SU-DHL-6 (cell line): ENCODE data around the gene TNS1.

Source experiments
- H2AFZ ChIP-seq: fragments of 200-600 bp; sonication (generic); 2 replicates; pipeline ENCODE4 v1.6.1; 2014; ENCODE audit warnings: low read depth, mild to moderate bottlenecking, moderate library complexity, mixed read lengths, antibody characterized with exemption, low read length; ENCODE audit not compliant: severe bottlenecking
- H3F3A ChIP-seq: fragments of 200-600 bp; shearing (Covaris generic); 2 replicates; pipeline ENCODE4 v1.6.0; 2016; ENCODE audit warnings: antibody characterized with exemption, mild to moderate bottlenecking; ENCODE audit not compliant: insufficient read depth
- H3K27ac ChIP-seq: fragments of 200-600 bp; sonication (generic); 2 replicates; pipeline ENCODE4 v1.5.1; 2016; ENCODE audit warnings: low read depth, mild to moderate bottlenecking, low read length, moderate library complexity, mixed read lengths
- H3K27me3 ChIP-seq: fragments of 200-600 bp; sonication (generic), shearing (Covaris generic); 2 replicates; pipeline ENCODE4 v1.6.0; 2014; ENCODE audit warnings: mild to moderate bottlenecking, low read length
- H3K36me3 ChIP-seq: fragments of 200-600 bp; sonication (generic); 2 replicates; pipeline ENCODE4 v1.6.1; 2014; ENCODE audit warnings: mild to moderate bottlenecking, low read length, mixed read lengths
- H3K4me2 ChIP-seq: fragments of 300-600, 200-600 bp; shearing (Covaris generic), sonication (generic); 2 replicates; pipeline ENCODE4 v1.6.0; 2014; ENCODE audit warnings: low read length, low read depth, mild to moderate bottlenecking; ENCODE audit not compliant: poor library complexity, severe bottlenecking
- H3K4me3 ChIP-seq: fragments of 200-600 bp; sonication (generic); 2 replicates; pipeline ENCODE4 v1.5.1; 2014; ENCODE audit warnings: antibody characterized with exemption, low read length, mild to moderate bottlenecking, mixed read lengths; ENCODE audit not compliant: insufficient read depth, poor library complexity, severe bottlenecking
- H3K79me2 ChIP-seq: fragments of 200-600 bp; sonication (generic); 2 replicates; pipeline ENCODE4 v1.6.1; 2014; ENCODE audit warnings: mild to moderate bottlenecking, low read length, moderate library complexity; ENCODE audit not compliant: insufficient read depth
- H3K9ac ChIP-seq: fragments of 200-600 bp; sonication (generic); 2 replicates; pipeline ENCODE4 v1.7.0; 2014; ENCODE audit warnings: mild to moderate bottlenecking, low read length
- H3K9me2 ChIP-seq: fragments of 200-600 bp; sonication (generic); replicated peaks from 2 replicates; pipeline ENCODE4 v1.6.1; 2014; ENCODE audit warnings: low read length; ENCODE audit not compliant: insufficient read depth
- H3K9me3 ChIP-seq: fragments of 200-600 bp; sonication (generic); 2 replicates; pipeline ENCODE4 v1.6.1; 2014; ENCODE audit warnings: low read length, mixed read lengths; ENCODE audit not compliant: insufficient read depth
- H4K20me1 ChIP-seq: fragments of 200-600 bp; sonication (generic); 2 replicates; pipeline ENCODE4 v1.6.1; 2014; ENCODE audit warnings: low read depth, mild to moderate bottlenecking, antibody characterized with exemption, low read length, moderate library complexity, mixed read lengths
- CTCF ChIP-seq: fragments of 200-600 bp; sonication (generic); IDR thresholded peaks from one replicate; pipeline ENCODE4 v1.5.1; 2017; ENCODE audit warnings: antibody characterized with exemption, mild to moderate bottlenecking, low read length, moderate library complexity; ENCODE audit not compliant: insufficient read depth, poor library complexity, severe bottlenecking
- EZH2phosphoT487 ChIP-seq: fragments of 200-600 bp; sonication (generic), shearing (Covaris generic); conservative IDR thresholded peaks from 2 replicates; pipeline ENCODE4 v1.6.1; 2018; ENCODE audit warnings: mild to moderate bottlenecking, antibody characterized with exemption, low read length, moderate library complexity, mixed read lengths

TNS1 gene

GRCh38 chr2:217975626-217976025, 27.2 kb downstream of the TNS1 start:
- Histone ChIP-seq H2AFZ (no peak overlapping the region), H3K36me3 (no peaks in the 10 kb centered on the region), H3K27ac (no peak overlapping the region), H4K20me1 (no peaks in the 10 kb centered on the region), H3K79me2 (no peaks in the 10 kb centered on the region), H3K27me3 (no peaks in the 10 kb centered on the region), H3K4me2 (no peak overlapping the region), H3K9ac (no peak overlapping the region), H3K4me3 (no peak overlapping the region), H3F3A (no peaks in the 10 kb centered on the region), H3K9me2 (no peaks in the 10 kb centered on the region), H3K9me3 (no peaks in the 10 kb centered on the region)
- no peak for TF ChIP-seq CTCF
- no peak for TF ChIP-seq EZH2phosphoT487

GRCh38 chr2:217974389-217975005, 28.3 kb downstream of the TNS1 start:
- Histone ChIP-seq H3K4me2 (no peak overlapping the region), H3K4me3 (no peak overlapping the region), H3K36me3 (no peaks in the 10 kb centered on the region), H3K27me3 (no peaks in the 10 kb centered on the region), H2AFZ (no peak overlapping the region), H3K9me3 (no peaks in the 10 kb centered on the region), H4K20me1 (no peaks in the 10 kb centered on the region), H3K9ac (no peak overlapping the region), H3F3A (no peaks in the 10 kb centered on the region), H3K27ac (no peak overlapping the region), H3K9me2 (no peaks in the 10 kb centered on the region), H3K79me2 (no peaks in the 10 kb centered on the region)
- TF ChIP-seq EZH2phosphoT487: no peak
- no peak for TF ChIP-seq CTCF

GRCh38 chr2:217973008-217973787, 29.6 kb downstream of the TNS1 start:
- H4K20me1 ChIP-seq: no peaks in the 10 kb centered on the region
- no peak overlapping the region for H2AFZ ChIP-seq
- no peak for TF ChIP-seq EZH2phosphoT487
- H3K79me2 ChIP-seq: no peaks in the 10 kb centered on the region
- no peaks in the 10 kb centered on the region for H3K9me2 ChIP-seq
- H3K27me3 ChIP-seq: no peaks in the 10 kb centered on the region
- H3K4me3 ChIP-seq: no peak overlapping the region
- no peak overlapping the region for H3K4me2 ChIP-seq
- no peak overlapping the region for H3K9ac ChIP-seq
- H3K36me3 ChIP-seq: no peaks in the 10 kb centered on the region
- H3F3A ChIP-seq: no peaks in the 10 kb centered on the region
- H3K27ac ChIP-seq: no peak overlapping the region
- no peaks in the 10 kb centered on the region for H3K9me3 ChIP-seq

- Histone ChIP-seq H3K36me3 (no peaks in the 10 kb centered on the region), H4K20me1 (no peaks in the 10 kb centered on the region), H3K9me3 (no peaks in the 10 kb centered on the region), H3K9me2 (no peaks in the 10 kb centered on the region), H3K4me2 (no peak overlapping the region), H3K27me3 (no peaks in the 10 kb centered on the region), H3K79me2 (no peaks in the 10 kb centered on the region), H3F3A (no peaks in the 10 kb centered on the region), H3K27ac (no peak overlapping the region), H2AFZ (no peak overlapping the region), H3K4me3 (no peak overlapping the region), H3K9ac (no peak overlapping the region)
- TF ChIP-seq EZH2phosphoT487 (no peak), CTCF (no peak)
Observed at GRCh38 chr2:217972490-217972889, 30.3 kb downstream of the TNS1 start.
